K562 (cell line): Measurements from ENCODE around the gene POLR1H. TPM values are rescaled to one million over a fixed set of nuclear protein-coding genes. Genes with fewer than 3 reads are reported as not detected.

ENCODE experiments used
- ATAC-seq: fragments of 200-7000 bp; cut with Tn5 transposase; 3 replicates; pipeline ENCODE4 v1.9.1; 2020; ENCODE audit warnings: moderate library complexity
- BruUV-seq: library from RNA; stranded (reverse); fragments of 400-500 nt; replicated peaks from 2 replicates; lab custom pipeline; 2021; lab: Mats Ljungman, UMichigan
- CTCF ChIA-PET: fragments of 300-600 bp; formaldehyde crosslinking; extraction: SDS; loops from one replicate; lab custom pipeline; 2021; ENCODE audit warnings: low intra/inter-chr PET ratio; lab: Yijun Ruan, JAX
- POLR2A ChIA-PET: fragments of 300-600, 350-650 bp; sonication (Branson Sonifier 250); formaldehyde crosslinking; extraction: SDS; loops from one replicate; lab custom pipeline; 2021; ENCODE audit warnings: antibody characterized with exemption, inconsistent platforms; lab: Yijun Ruan, JAX
- DNase-seq, 4 experiments: peaks; one replicate each; pipeline versions ENCODE4 v3.0.0 to v3.0.0-alpha.2; 2011 to 2018; ENCODE audit warnings: low spot score in 3 of 4, mixed read lengths in 3 of 4; ENCODE audit errors: extremely low read depth in 1 of 4
- FAIRE-seq: peaks from 2 replicates; lab custom pipeline; 2011; peaks lifted over from hg19 to GRCh38; lab: Jason Lieb, UNC
- H2AFZ ChIP-seq: 2 replicates; pipeline ENCODE4 v1.6.0; 2011; ENCODE audit warnings: low read depth, low read length, control low read depth, inconsistent platforms
- H3K27ac ChIP-seq: fragments of 200-600 bp; 3 replicates; pipeline ENCODE4 v1.8.0; 2011; ENCODE audit warnings: low read depth, mild to moderate bottlenecking, control low read depth, inconsistent platforms, low read length, moderate library complexity, mixed read lengths; ENCODE audit errors: extremely low read depth
- H3K27me3 ChIP-seq, 2 experiments: fragments of 300-600 bp in 1 of 2; 2 replicates in 1 of 2; 3 replicates in 1 of 2; pipeline versions ENCODE4 v1.6.0 to v1.8.0; 2011; ENCODE audit warnings: inconsistent platforms in 2 of 2, low read length in 2 of 2, mild to moderate bottlenecking in 1 of 2, mixed read lengths in 1 of 2, moderate library complexity in 1 of 2; ENCODE audit not compliant: control insufficient read depth in 2 of 2, insufficient read depth in 2 of 2
- H3K36me3 ChIP-seq: fragments of 300-600 bp; 3 replicates; pipeline ENCODE4 v1.8.0; 2011; ENCODE audit warnings: mild to moderate bottlenecking, low read length, inconsistent platforms; ENCODE audit not compliant: control insufficient read depth, insufficient read depth
- H3K4me1 ChIP-seq, 2 experiments: fragments of 200-600 bp in 1 of 2; replicated peaks in 1 of 2; 2 replicates in 1 of 2; 3 replicates in 1 of 2; pipeline versions ENCODE4 v1.5.1 to v1.8.0; 2011; ENCODE audit warnings: inconsistent platforms in 2 of 2, low read length in 2 of 2, mild to moderate bottlenecking in 1 of 2, mixed read lengths in 1 of 2, moderate library complexity in 1 of 2; ENCODE audit not compliant: control insufficient read depth in 2 of 2, insufficient read depth in 2 of 2
- H3K4me2 ChIP-seq: 2 replicates; pipeline ENCODE4 v1.6.1; 2011; ENCODE audit warnings: low read length, control low read depth, inconsistent platforms, mixed read lengths; ENCODE audit not compliant: insufficient read depth
- H3K4me3 ChIP-seq: fragments of 200-600 bp; sonication (generic), shearing (Covaris generic); 2 replicates; pipeline ENCODE4 v1.5.1; 2016; ENCODE audit warnings: control low read depth, inconsistent platforms
- H3K79me2 ChIP-seq: fragments of 200-600 bp; 3 replicates; pipeline ENCODE4 v1.8.0; 2011; ENCODE audit warnings: low read length, inconsistent platforms; ENCODE audit not compliant: control insufficient read depth, insufficient read depth
- H3K9ac ChIP-seq, 2 experiments: 2 replicates each; pipeline versions ENCODE4 v1.6.0 to v1.6.1; 2011; ENCODE audit warnings: low read depth in 2 of 2, low read length in 2 of 2, control low read depth in 1 of 2, inconsistent platforms in 1 of 2, mild to moderate bottlenecking in 1 of 2, mixed read lengths in 1 of 2; ENCODE audit not compliant: insufficient read depth in 1 of 2
- H3K9me1 ChIP-seq: one replicate; pipeline ENCODE4 v1.6.0; 2011; ENCODE audit warnings: inconsistent platforms, mild to moderate bottlenecking, low read length, moderate library complexity; ENCODE audit not compliant: control insufficient read depth, insufficient read depth
- H3K9me3 ChIP-seq: replicated peaks from 2 replicates; pipeline ENCODE4 v1.5.1; 2011; ENCODE audit warnings: low read depth, low read length, inconsistent platforms; ENCODE audit not compliant: control insufficient read depth, insufficient read depth
- H4K20me1 ChIP-seq: replicated peaks from 2 replicates; pipeline ENCODE4 v1.6.1; 2011; ENCODE audit warnings: low read length, inconsistent platforms, mixed read lengths; ENCODE audit not compliant: control insufficient read depth, insufficient read depth
- GTF2A2 ChIP-seq: IDR thresholded peaks from 2 replicates; pipeline ENCODE4 v1.6.1; 2016; ENCODE audit warnings: mild to moderate bottlenecking, missing genetic modification characterization, missing compliant biosample characterization
- GTF2F1 ChIP-seq: IDR thresholded peaks from 2 replicates; pipeline ENCODE4 v1.6.1; 2011; ENCODE audit warnings: low read depth, low read length, improper control_type of control experiment
- WGBS: fragments of 100-300 bp; shearing (Covaris generic); methylation state at CpG from one replicate; pipeline ENCODE4 v1.1.6; 2016; ENCODE audit warnings: low coverage, mixed read lengths; ENCODE audit not compliant: insufficient coverage; ENCODE audit errors: missing lambda C conversion rate; 5-methylcytosine and 5-hydroxymethylcytosine counted together
- in situ Hi-C: fragments of 300-500 bp; cut with MboI; formaldehyde crosslinking; loops from 4 replicates; pipeline ENCODE4 v1.15.0; 2018; ENCODE audit warnings: inconsistent platforms, mixed read lengths
- intact Hi-C: fragments of 100-400 bp; cut with micrococcal nuclease; formaldehyde crosslinking; loops from 2 replicates; pipeline ENCODE4 v1.14.2; 2022
- polyA plus RNA-seq, 8 experiments: library from polyadenylated mRNA; depleted of rRNA in 4 of 8; stranded (reverse) in 5 of 8; unstranded in 3 of 8; fragments of >200 nt; fragmentation: Nextera tagmentation in 2 of 8; fragmentation: Illumina TruSeq in 1 of 8; extraction: Ambion mirVana in 2 of 8; extraction: Trizol in 1 of 8; gene quantifications; 2 replicates each; pipeline versions ENCODE4 v1.2.1 to v1.2.3, GENCODE V29; 2011 to 2014; ENCODE audit warnings: inconsistent platforms in 1 of 8, missing spikeins in 1 of 8
- total RNA-seq, 7 experiments: library from RNA; depleted of rRNA in 6 of 7; stranded (reverse); fragments of >200 nt in 6 of 7; fragmentation: Illumina TruSeq in 2 of 7; extraction: Trizol in 2 of 7; gene quantifications; 2 replicates each; pipeline versions ENCODE4 v1.2.1 to v1.2.3, GENCODE V29; 2011 to 2021; ENCODE audit warnings: low replicate concordance in 1 of 7
- TF ChIP-seq, protein P1 (sequence below): fragments of 150-350 bp; IDR thresholded peaks from 2 replicates; pipeline ENCODE4 v1.6.1; 2014; ENCODE audit warnings: low read depth, mild to moderate bottlenecking, low read length, borderline replicate concordance

POLR1H gene
- total and polyA plus RNA-seq, 9 of the 15 experiments (the other 6 are each of a cell fraction or from before 2014, with no cell fraction given) = 92.2 to 333 (median 143) TPM

DNA sequence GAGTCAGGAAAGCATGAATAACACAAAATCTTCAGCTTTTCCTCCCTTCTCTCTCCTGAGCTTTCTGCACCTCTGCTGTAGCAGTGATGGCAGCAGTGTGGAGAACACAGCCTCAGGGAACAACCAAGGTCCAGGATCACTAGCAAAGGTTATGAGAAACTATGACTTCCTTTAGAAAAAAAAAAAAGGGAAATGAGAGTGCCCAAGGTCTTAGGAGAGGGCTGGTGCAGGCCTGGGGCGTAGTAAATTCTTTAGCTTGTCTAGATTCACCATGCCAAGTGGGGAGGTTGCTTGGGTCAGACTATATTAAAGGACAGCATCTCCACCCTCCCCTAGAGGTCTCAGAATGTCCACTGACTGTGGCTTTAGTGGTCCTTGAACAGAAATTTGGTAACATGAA, 40.4 kb upstream of the POLR1H start:
- intact Hi-C loops = no loop called here
- no peak overlapping the region for H3K4me3 ChIP-seq
- ATAC-seq (no peak), DNase-seq (no peak), FAIRE-seq (no peak)
- in situ Hi-C loops = no loop called here
- H3K27me3 ChIP-seq = no peaks in the 10 kb centered on the region
- no peak overlapping the region for H3K9ac ChIP-seq
- no peaks in the 10 kb centered on the region for H3K79me2 ChIP-seq
- H2AFZ ChIP-seq = no peak overlapping the region
- WGBS = 44% methylated on average over 1 of the region's 1 CpG
- H3K4me2 ChIP-seq = no peak overlapping the region
- H3K36me3 ChIP-seq = no peaks in the 10 kb centered on the region
- no peak overlapping the region for H3K27ac ChIP-seq
- H3K9me3 ChIP-seq = no peaks in the 10 kb centered on the region
- BruUV-seq = no TSS peak
- TF ChIP-seq GTF2F1 (no peak), GTF2A2 (no peak)
- TF ChIP-seq, protein P1, sequence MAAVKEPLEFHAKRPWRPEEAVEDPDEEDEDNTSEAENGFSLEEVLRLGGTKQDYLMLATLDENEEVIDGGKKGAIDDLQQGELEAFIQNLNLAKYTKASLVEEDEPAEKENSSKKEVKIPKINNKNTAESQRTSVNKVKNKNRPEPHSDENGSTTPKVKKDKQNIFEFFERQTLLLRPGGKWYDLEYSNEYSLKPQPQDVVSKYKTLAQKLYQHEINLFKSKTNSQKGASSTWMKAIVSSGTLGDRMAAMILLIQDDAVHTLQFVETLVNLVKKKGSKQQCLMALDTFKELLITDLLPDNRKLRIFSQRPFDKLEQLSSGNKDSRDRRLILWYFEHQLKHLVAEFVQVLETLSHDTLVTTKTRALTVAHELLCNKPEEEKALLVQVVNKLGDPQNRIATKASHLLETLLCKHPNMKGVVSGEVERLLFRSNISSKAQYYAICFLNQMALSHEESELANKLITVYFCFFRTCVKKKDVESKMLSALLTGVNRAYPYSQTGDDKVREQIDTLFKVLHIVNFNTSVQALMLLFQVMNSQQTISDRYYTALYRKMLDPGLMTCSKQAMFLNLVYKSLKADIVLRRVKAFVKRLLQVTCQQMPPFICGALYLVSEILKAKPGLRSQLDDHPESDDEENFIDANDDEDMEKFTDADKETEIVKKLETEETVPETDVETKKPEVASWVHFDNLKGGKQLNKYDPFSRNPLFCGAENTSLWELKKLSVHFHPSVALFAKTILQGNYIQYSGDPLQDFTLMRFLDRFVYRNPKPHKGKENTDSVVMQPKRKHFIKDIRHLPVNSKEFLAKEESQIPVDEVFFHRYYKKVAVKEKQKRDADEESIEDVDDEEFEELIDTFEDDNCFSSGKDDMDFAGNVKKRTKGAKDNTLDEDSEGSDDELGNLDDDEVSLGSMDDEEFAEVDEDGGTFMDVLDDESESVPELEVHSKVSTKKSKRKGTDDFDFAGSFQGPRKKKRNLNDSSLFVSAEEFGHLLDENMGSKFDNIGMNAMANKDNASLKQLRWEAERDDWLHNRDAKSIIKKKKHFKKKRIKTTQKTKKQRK = no peak
- no peaks in the 10 kb centered on the region for H3K4me1 ChIP-seq
- CTCF ChIA-PET = no interaction called here
- H4K20me1 ChIP-seq = no peaks in the 10 kb centered on the region
- no peaks in the 10 kb centered on the region for H3K9me1 ChIP-seq
- POLR2A ChIA-PET = no interaction called here
